DMS 273 (cell line): Measurements from ENCODE around the gene KCNQ4.

Experiments used
- DNase-seq: peaks from one replicate; lab custom pipeline; 2025; ENCODE audit not compliant: unreplicated experiment; lab: John Stamatoyannopoulos, UW

The KCNQ4 gene

GRCh38 chr1:40783001-40783905 is at the start of gene KCNQ4:
Gene KCNQ4, plus strand, starts transcription at chr1:40783787. Its CDS starts 307 bp downstream, at chr1:40784094.
- DNase-seq, result peak; percentile 100

- DNase-seq, result peak; percentile 91
Measured at GRCh38 chr1:40734882-40735628, 48.5 kb upstream of the KCNQ4 start.

- DNase-seq, result peak; percentile 98
Measured at GRCh38 chr1:40736085-40736531, 47.5 kb upstream of the KCNQ4 start.

GRCh38 chr1:40738831-40739230 is 44.8 kb upstream of the KCNQ4 start:
- no peak for DNase-seq

- DNase-seq, result no peak
Measured at GRCh38 chr1:40739455-40740008, 44.1 kb upstream of the KCNQ4 start.

- no peak for DNase-seq
Measured at GRCh38 chr1:40740039-40740996, 43.3 kb upstream of the KCNQ4 start.

- DNase-seq, result no peak
Measured at GRCh38 chr1:40740997-40741736, 42.4 kb upstream of the KCNQ4 start.

- DNase-seq, result no peak
Measured at GRCh38 chr1:40742363-40743061, 41.1 kb upstream of the KCNQ4 start.

GRCh38 chr1:40743452-40743851 is 40.1 kb upstream of the KCNQ4 start:
- DNase-seq, result no peak

GRCh38 chr1:40743860-40744259 is 39.7 kb upstream of the KCNQ4 start:
- DNase-seq, result no peak

GRCh38 chr1:40745176-40745575 is 38.4 kb upstream of the KCNQ4 start:
- DNase-seq, result no peak

- DNase-seq, result no peak
Measured at GRCh38 chr1:40746344-40747090, 37.1 kb upstream of the KCNQ4 start.

GRCh38 chr1:40748841-40749718 is 34.5 kb upstream of the KCNQ4 start:
- no peak for DNase-seq

- DNase-seq, result no peak
Measured at GRCh38 chr1:40749817-40750216, 33.8 kb upstream of the KCNQ4 start.

GRCh38 chr1:40750451-40750908 is 33.1 kb upstream of the KCNQ4 start:
- DNase-seq, result no peak

- DNase-seq, result no peak
Measured at GRCh38 chr1:40751802-40752201, 31.8 kb upstream of the KCNQ4 start.

- DNase-seq, result no peak
Measured at GRCh38 chr1:40753142-40753882, 30.3 kb upstream of the KCNQ4 start.
